Cardiac septum (tissue), 1 donor: ENCODE data around the gene DIS3L. TPM values are rescaled to one million over a fixed set of nuclear protein-coding genes. Genes with fewer than 3 reads are reported as not detected.
"Not testable (repeated sequence)": the region's sequence is repeated elsewhere in the genome, so short reads cannot be mapped to it uniquely, and the experiment has no call there.

Experiments
- DNase-seq: peaks from one replicate; pipeline ENCODE4 v3.0.0-alpha.2; 2020; ENCODE audit warnings: low spot score
- intact Hi-C: fragments of 100-400 bp; cut with DNase I; formaldehyde crosslinking; loops from one replicate; pipeline ENCODE4 v1.14.0; 2022
- total RNA-seq: library from RNA; stranded (reverse); fragmentation: NEBNext Ultra II Directional; extraction: Animal tissue kit (Norgen Biotek cat#: 25700); gene quantifications from one replicate; pipeline ENCODE4 v1.2.1, GENCODE V29; 2021
- donor health status: DM: no; HTN: no; CAD: no.

DIS3L gene
- total RNA-seq, 1 donor from 2014 or later = 30.9 TPM

DNA sequence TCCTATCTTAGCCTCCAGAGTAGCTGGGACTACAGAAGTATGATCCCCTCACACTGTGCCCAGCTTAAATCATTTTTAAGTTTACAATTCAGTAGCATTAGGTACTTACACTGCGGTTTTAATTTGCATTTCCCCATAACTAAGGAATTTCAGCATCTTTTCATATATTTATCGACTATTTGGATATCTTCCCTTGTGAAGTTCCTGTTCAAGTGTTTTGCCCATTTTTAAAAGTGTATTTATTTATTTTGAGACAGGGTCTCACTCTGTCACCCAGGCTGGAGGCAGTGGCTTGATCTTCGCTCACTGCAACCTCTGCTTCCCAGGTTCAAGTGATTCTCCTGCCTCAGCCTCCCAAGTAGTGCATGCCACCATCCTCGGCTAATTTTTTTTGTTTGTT, 80.8 kb downstream of the DIS3L start:
- intact Hi-C loops = no loop called here

DNA sequence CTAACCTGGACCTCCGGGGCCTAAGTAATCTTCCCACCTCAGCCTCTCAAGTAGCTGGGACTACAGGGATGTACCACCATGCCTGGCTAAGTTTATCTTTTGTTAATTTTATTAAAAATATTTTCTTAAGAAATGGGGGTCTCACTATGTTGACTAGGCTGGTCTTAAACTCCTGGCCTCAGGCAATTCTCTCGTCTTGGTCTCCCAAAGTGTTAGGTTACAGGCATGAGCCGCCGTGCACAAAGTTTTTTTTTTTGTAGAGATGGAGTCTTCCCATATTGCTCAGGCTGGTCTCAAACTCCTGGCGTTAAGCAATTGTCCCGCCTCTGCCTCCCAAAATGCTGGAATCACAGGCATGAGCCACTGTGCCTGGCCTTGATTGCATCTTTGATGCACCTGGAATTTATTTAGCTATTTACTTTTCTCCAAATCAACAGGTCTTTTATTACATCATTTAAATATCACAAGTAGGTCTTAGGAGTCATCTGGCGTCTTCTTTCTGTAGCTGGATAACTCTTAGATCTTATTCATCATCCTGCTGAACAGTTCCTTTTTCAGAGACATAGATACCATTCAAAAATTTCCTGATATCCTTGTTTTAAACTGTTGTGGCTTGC, 85.6 kb downstream of the DIS3L start:
- no peak for DNase-seq
- intact Hi-C loops = no loop called here

More for the DNA sequence above, 80.8 kb downstream of the DIS3L start:
- DNase-seq = no peak

DNA sequence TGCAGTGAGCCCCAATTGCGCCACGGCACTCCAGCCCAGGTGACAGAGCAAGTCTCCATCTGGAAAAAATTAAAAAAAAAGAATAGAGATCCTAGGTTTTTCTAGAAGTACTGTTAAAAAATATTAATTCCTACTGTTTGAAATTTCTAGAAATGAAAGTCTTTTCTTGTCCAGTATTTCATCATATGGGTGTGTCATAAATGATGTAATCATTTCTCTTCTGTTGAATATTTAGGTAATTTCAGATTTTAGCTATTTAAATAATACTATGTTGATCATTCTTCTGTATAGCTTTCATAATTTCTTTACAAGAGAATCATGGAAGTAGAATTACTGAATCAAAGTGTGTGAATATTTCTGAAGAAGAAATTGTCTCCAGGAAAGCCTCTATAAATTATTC, 88.0 kb downstream of the DIS3L start:
- not testable (repeated sequence) for DNase-seq
- intact Hi-C loops = loop anchor here (10.0 kb wide), 1 partner anchor 87 kb away; the partner anchor contains the start of gene DIS3L

Other genes starting within 250 kb of the DIS3L start
- not detected for gene MEGF11, start 39.8 kb upstream of the DIS3L start, total RNA-seq
- 4.3 TPM for gene TIPIN, start 63.1 kb downstream of the DIS3L start, total RNA-seq
- gene MAP2K1, start 93.3 kb downstream of the DIS3L start, total RNA-seq = 38.7 TPM
- gene SNAPC5, start 204.2 kb downstream of the DIS3L start, total RNA-seq = 32.0 TPM
- gene RPL4, start 211.3 kb downstream of the DIS3L start, total RNA-seq = 1,100 TPM
- 3.7 TPM for gene ZWILCH, start 211.8 kb downstream of the DIS3L start, total RNA-seq